CD4-positive, alpha-beta T cell treated with Interleukin-6 for 4 hours (primary cell): ENCODE measurements around the gene NOL3.

Experiments used
- DNase-seq: peaks from one replicate; pipeline ENCODE4 v3.0.0-alpha.2; 2020; ENCODE audit warnings: mixed read lengths

NOL3 gene

GRCh38 chr16:67173323-67173722 lies 3.0 kb downstream of the NOL3 start:
- DNase-seq: no peak

GRCh38 chr16:67173808-67174705 lies 3.7 kb downstream of the NOL3 start:
- peak; percentile 75 for DNase-seq

- DNase-seq: no peak
Measured at GRCh38 chr16:67174706-67175231, 4.4 kb downstream of the NOL3 start.

GRCh38 chr16:67176662-67177061 lies 6.3 kb downstream of the NOL3 start:
- DNase-seq: no peak

- DNase-seq: peak; percentile 73
Measured at GRCh38 chr16:67177743-67178699, 7.7 kb downstream of the NOL3 start.

GRCh38 chr16:67179421-67180080 lies 9.2 kb downstream of the NOL3 start:
- no peak for DNase-seq

- no peak for DNase-seq
Measured at GRCh38 chr16:67180166-67180565, 9.8 kb downstream of the NOL3 start.

GRCh38 chr16:67181346-67181745 lies 11.0 kb downstream of the NOL3 start:
- DNase-seq: no peak

GRCh38 chr16:67182288-67182687 lies 11.9 kb downstream of the NOL3 start:
- no peak for DNase-seq

- no peak for DNase-seq
Measured at GRCh38 chr16:67183284-67183626, 12.9 kb downstream of the NOL3 start.

- peak; percentile 96 for DNase-seq
Measured at GRCh38 chr16:67183627-67184452, 13.5 kb downstream of the NOL3 start, which contains the start of gene MATCAP1. Gene MATCAP1, minus strand, starts transcription at chr16:67183963. Its CDS starts 3,353 bp downstream, at chr16:67180610.

- no peak for DNase-seq
Measured at GRCh38 chr16:67184453-67184994, 14.2 kb downstream of the NOL3 start.

GRCh38 chr16:67184995-67185650 lies 14.8 kb downstream of the NOL3 start:
- DNase-seq: peak; percentile 87

- DNase-seq: no peak
Measured at GRCh38 chr16:67185651-67186134, 15.4 kb downstream of the NOL3 start.

- DNase-seq: no peak
Measured at GRCh38 chr16:67186550-67186950, 16.2 kb downstream of the NOL3 start.

- DNase-seq: no peak
Measured at GRCh38 chr16:67187175-67187890, 17.0 kb downstream of the NOL3 start.

- no peak for DNase-seq
Measured at GRCh38 chr16:67188323-67188722, 18.0 kb downstream of the NOL3 start.

- DNase-seq: no peak
Measured at GRCh38 chr16:67188798-67189197, 18.5 kb downstream of the NOL3 start.

GRCh38 chr16:67190041-67190440 lies 19.7 kb downstream of the NOL3 start, which contains the start of gene EXOC3L1:
Gene EXOC3L1, minus strand, starts transcription at chr16:67190136. Its CDS starts 460 bp downstream, at chr16:67189676.
- no peak for DNase-seq
